Measurements from ENCODE around the gene KLC1.

The KLC1 gene

GRCh38 chr14:103706551-103707328, 77.7 kb downstream of the KLC1 start:
- DNase-seq: no peak

GRCh38 chr14:103707329-103708263, 78.6 kb downstream of the KLC1 start:
- no peak for DNase-seq

- DNase-seq: no peak
These were observed 79.8 kb downstream of the KLC1 start for GRCh38 chr14:103708750-103709187.

- DNase-seq: no peak
These were observed 80.8 kb downstream of the KLC1 start for GRCh38 chr14:103709814-103710213.

GRCh38 chr14:103710771-103711377, 81.9 kb downstream of the KLC1 start:
- no peak for DNase-seq

GRCh38 chr14:103711516-103712431, 82.8 kb downstream of the KLC1 start:
- no peak for DNase-seq

- DNase-seq: no peak
These were observed 83.7 kb downstream of the KLC1 start for GRCh38 chr14:103712633-103713247.

- no peak for DNase-seq
These were observed 84.5 kb downstream of the KLC1 start for GRCh38 chr14:103713304-103714062.

GRCh38 chr14:103714063-103714724, 85.2 kb downstream of the KLC1 start:
- no peak for DNase-seq

- peak; percentile 99 for DNase-seq
These were observed 86.3 kb downstream of the KLC1 start, which contains the start of the genes XRCC3 and ZFYVE21 for GRCh38 chr14:103715052-103716000. Gene XRCC3, minus strand, starts transcription at chr14:103715451. Its CDS starts 4,364 bp downstream, at chr14:103711087. Gene ZFYVE21, plus strand, starts transcription at chr14:103715810. Its CDS starts 32 bp downstream, at chr14:103715842.

- peak; percentile 11 for DNase-seq
These were observed 87.2 kb downstream of the KLC1 start for GRCh38 chr14:103716091-103716801.

GRCh38 chr14:103716899-103717411, 87.9 kb downstream of the KLC1 start:
- DNase-seq: no peak

GRCh38 chr14:103718572-103718971, 89.6 kb downstream of the KLC1 start:
- DNase-seq: no peak

- no peak for DNase-seq
These were observed 90.7 kb downstream of the KLC1 start for GRCh38 chr14:103719751-103720150.

GRCh38 chr14:103721334-103722120, 92.5 kb downstream of the KLC1 start:
- DNase-seq: no peak

- DNase-seq: no peak
These were observed 94.7 kb downstream of the KLC1 start for GRCh38 chr14:103723748-103724081.

GRCh38 chr14:103724116-103724515, 95.1 kb downstream of the KLC1 start:
- DNase-seq: no peak
